Right renal pelvis (tissue), 4 donors: ENCODE data around the gene ACSF3. TPM values are rescaled to one million over a fixed set of nuclear protein-coding genes. Genes with fewer than 3 reads are reported as not detected.

Experiments
- DNase-seq, 4 donors: peaks; one replicate each; pipeline ENCODE4 v3.0.0-alpha.2; 2013; ENCODE audit warnings: low read depth in 4 of 4, low spot score in 3 of 4, missing footprints in 1 of 4
- polyA plus RNA-seq, 4 donors: library from polyadenylated mRNA; unstranded; fragments of 120-200 nt; gene quantifications; one replicate each; pipeline ENCODE4 v1.2.1, GENCODE V29; 2013; ENCODE audit not compliant: insufficient read length in 4 of 4

Gene ACSF3
- polyA plus RNA-seq, 4 donors = 30.4 to 35.7 (median 31.4) TPM

- DNase-seq = no peak
These were observed 28.2 kb downstream of the ACSF3 start for GRCh38 chr16:89121691-89122321.

DNA sequence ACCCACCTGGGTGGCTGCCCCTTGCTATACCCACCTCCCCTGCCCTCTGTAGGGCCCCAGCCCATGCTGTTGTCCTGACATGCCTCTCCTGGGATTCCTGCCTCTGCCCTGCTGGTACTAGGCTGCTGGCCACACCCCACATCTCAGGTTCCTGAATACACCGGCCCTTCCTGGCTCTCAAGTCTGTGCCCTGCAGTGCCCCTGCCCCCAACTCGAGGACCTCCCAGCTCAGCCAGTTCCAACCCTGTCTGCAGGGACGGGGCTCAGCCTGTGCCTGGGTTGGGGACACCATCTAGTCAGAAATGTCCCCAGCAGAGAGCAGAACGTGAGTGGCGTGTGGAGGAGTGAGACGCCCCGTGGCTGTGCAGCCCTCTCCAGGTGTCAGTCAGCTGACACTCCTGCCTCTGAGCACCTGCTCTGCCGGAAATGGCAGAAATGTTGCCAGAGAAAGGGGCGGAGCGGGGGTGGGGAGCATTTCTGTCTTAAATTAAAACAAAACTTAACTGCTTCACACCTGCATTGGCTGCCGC is 28.7 kb downstream of the ACSF3 start:
- no peak for DNase-seq

DNA sequence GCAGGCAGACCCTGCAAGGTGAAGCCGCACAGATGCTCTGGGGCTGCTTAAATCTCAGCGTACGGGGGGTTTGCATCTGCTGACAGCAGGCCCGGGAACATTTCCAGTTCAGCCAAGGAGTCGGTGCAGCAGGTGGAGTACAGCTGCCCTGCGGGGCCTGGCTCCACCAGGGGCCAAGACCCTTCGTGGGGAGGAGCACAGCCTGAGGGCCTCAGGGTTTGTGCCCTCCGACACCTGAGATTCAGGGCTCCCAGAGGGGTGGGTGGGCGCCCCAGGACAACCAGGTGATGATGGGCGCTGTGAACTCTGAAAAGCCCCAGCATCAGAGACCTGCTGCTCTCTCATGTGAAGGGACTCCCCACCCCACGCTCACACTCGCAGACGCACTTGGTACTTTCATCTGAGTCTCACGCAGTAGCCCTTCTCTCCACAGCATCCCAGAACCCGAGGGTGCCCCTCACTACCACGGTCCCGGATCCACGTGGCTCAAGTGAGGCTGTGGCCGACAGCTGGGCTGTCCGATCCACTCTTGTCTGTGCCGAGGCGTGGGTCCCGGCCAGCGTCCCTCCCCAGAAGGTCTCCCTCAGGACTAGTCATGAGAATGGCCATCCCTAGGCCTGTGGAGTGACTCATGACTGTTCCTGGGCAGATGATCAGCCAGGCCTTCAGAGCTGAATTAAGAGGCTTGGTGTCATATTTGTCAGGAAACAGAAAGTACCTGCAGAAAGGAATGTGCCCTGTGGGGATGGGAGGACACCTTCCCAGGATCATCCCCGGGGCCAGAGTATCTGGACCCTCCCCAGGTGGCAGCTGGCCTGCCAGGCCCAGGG is 29.6 kb downstream of the ACSF3 start:
- DNase-seq = no peak

DNA sequence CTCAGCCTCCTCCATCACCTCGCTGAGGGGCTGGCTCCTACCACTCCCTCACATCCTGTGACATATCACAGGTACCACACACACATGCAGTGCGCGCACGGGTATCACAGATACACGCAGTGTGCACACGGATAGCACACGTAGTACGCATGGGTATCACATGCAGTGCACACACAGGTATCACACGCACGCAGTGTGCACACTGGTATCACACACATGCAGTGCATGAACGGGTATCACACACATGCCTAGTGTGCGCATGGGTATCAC is 30.1 kb downstream of the ACSF3 start:
- no peak for DNase-seq

GRCh38 chr16:89129378-89129777 is 35.7 kb downstream of the ACSF3 start:
- DNase-seq = no peak

GRCh38 chr16:89130448-89130847 is 36.8 kb downstream of the ACSF3 start:
- no peak for DNase-seq

DNA sequence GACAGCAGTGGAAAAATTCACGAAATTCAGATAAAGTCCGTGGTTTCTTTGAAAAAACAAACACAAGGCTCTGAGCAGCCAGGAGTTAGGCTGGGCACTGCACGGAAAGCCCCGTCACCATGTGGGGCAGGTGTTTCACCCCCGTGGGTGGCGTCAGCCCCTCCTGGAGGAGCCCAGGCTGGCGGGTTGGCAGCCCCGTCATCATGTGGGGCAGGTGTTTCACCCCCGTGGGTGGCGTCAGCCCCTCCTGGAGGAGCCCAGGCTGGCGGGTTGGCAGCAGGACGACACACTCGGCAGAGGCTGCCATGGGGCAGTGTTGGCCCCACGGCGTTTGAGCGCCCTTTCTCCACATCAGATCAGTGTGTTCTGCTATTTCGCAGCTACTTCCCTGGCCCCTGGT is 38.1 kb downstream of the ACSF3 start:
- DNase-seq = no peak

GRCh38 chr16:89132194-89133005 is 38.7 kb downstream of the ACSF3 start:
- DNase-seq = no peak

DNA sequence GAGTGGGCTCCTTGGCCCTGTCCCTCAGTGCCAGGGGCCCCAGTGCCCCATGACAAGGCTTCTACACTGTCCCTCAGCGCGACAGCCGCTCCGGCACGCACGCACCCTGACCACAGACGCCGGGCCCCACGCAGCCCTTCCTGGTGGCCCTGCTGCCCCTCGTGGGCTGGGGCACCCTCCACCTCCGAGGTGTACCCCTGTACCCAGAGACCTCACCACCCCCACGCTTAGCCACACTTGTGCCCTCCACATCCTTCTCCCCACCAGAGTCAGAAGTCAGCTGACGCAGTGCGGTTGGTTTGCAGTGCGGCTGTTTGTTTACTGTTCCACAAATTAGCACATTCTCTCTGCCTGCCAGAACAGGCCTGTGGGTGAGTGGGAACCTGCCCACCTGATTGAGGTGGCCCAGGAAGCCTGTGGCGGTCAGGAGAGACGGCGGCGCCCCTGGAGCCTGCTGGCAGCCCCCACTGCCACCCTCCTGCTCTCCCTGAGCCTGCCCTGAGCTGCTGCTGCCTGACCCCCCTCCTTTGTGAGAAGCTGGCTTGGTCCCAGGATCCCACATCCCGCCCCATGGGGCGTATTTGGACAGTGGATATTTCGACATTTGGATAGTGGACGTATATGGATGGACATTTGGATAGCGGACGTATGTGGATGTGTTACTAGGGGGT is 39.9 kb downstream of the ACSF3 start:
- no peak for DNase-seq

GRCh38 chr16:89134269-89134668 is 40.6 kb downstream of the ACSF3 start:
- DNase-seq = no peak

DNA sequence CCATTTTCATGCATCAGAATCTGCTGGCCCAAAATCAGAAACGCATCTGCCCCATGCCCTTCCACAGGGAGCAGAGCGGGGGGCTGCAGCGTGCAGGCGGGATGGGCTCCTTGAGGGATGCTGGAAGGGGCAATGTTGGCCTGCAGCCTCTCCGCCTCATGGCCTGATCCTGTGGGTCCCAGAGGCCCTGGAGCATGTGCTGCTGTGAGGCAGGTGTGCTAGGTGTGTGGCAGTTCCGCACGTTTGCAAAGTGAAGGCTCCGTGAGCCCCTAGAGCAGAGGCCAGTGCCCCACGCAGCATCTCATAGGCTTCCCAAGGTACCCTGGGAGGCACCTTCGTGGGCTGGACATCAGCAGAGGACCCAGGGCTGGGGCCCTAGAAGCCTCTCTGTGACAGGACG is 41.5 kb downstream of the ACSF3 start:
- DNase-seq = no peak

DNA sequence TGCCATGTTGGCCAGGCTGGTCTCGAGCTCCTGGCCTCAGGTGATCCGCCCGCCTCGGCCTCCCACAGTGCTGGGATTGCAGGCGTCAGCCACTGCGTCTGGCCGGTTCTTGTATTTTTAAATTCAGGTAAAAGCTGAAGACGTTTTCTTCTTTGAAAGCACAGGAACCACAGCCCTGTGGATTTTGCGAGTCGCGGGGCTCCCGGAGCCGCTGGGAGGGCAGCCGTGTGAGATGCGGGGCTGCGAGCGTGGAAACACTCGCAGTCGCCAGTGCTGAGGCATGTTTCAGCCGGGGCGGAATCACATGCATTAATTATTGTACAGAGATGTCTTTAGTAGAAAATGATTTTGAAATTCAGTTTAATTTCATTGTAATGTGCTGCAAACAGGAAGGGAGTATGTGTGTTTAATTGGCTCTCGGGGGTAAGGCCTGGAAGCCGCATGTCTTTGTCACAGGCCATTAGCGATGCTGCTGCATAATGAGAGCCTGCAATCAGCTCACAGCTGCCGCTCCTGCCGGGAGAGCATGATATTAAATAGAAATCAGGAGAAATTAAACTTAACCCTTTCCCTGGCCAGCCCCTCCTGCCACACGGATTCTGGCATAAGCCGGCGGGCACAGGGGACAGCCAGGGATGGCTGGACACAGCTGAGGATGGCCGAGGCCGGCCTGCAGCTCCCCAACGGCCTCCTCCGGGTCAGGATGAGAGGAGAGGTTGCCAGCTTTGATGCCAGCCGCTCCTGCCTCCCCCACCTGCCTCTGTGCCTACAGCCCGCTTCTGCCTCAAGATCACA is 42.5 kb downstream of the ACSF3 start:
- no peak for DNase-seq

- DNase-seq = no peak
These were observed 43.3 kb downstream of the ACSF3 start for GRCh38 chr16:89136931-89137330.

DNA sequence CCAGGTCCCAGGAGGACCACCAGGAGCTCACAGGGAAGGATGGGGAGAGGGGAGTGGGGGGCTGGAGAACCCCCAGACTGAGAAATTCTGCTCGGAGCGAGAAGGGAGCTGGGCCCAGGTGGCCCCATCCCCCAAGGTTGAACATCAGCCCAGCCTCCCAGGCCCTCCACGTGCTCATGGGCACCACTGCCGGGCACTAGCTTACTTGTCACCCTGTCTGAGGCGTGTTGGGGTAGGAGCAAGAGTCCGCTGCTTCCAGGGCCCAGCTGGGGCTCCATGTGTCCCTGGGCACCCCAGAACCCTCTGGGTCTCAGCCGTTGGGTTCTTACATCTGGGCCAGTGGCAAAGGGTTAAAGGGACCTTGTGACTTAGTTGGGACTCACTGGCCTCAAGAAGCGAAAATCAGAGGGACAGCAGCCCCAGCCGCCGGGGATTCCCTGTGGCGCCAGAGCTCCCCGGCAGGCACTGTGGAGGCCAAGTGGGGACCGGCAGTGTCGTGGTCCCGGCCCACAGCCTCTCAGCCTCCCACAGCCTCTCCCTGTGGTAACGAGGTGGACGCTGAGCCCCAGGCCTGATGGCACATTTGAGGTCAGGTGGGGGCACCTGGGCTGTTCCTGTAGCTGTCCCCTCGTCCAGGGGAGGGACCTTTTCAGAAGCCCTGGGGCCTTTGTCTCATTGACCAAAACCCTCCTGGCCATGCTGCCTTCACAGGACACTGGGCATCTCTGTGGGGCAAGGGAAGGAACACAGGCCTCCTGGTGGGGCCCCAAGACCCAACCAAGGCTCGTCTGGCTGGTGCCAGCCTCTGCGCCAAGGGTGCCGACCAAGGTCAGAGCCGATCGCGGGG is 44.2 kb downstream of the ACSF3 start:
- DNase-seq = no peak

GRCh38 chr16:89138513-89138795 is 44.8 kb downstream of the ACSF3 start:
- DNase-seq = no peak

DNA sequence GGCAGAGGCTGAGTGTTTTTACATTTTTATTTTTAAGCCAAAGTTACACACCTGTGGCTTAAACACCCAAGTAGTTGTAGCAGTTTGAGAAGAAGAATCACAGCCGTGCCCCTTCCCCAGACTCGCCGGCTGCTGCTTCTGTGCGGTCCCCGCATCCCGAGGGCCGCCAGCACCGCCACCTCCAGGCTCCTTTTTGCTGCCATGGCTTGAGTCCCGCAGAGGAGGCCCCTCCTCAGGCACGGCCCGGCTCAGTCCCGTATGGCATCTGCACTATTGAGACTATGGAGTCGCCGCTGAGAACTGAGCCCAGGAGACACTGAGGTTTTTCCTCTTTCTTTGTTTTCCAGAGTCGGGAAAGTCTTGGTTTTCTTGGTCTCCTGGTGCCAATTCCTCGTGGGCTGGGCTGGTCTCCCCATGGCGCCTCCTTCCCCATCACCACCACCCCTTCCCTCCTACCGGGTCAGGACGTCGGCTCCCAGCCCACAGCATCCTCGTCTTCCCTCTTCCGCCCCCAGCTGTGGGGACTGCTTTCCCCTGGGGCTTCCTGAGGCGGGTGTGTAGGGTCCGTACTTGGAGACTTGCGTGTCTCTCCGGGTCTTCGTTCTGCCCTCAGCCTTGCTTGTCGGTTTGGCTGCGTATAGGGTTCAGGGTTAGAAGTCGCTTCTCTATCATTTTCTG is 45.3 kb downstream of the ACSF3 start:
- no peak for DNase-seq

DNA sequence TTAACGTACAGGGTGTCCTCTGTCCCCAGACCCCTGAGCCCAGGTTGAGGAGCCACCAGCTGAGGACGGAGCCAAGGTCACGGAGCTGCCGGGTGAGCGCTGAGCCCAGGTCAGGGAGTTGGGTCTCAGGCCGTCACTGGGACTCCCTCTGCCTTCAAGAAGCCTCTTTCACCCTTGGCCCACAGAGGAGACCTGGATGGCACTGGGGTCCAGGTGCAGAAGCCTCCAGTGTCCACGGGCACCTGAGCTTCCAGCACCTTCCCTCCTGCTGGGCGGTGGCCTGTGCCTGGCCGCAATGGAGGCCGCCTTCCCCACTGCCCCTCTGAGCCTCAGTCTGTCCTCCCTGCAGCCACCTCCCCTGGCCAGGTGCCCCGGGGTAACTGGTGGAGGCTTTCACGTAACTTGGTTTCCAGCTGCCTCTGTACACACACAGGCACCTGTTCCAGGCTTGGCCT is 46.3 kb downstream of the ACSF3 start:
- no peak for DNase-seq

DNA sequence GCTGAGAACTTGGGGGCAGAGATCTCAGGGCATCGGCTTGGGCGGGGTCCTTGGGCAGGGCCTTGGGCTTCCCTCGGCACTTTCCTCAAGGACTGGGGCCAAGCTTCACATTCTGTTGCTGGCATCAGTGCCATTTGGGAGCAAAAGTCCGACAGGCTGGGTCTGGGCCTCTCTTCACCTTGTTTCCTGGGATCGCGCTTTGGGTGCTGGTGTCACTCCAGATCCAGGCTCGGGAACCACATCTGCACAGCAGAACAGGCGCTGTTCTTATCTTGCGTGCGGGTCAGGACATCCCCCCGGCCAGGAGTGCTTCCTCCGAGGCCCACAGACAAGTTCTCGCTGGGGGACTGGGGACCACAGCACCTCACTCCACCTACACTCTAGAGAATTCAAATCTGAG is 46.7 kb downstream of the ACSF3 start:
- DNase-seq = no peak
